HL-60/S4 treated with retinoic acid at 250 ng/mL for 4 days and 3 days (cell line): ENCODE results near the gene PPP2R1B.
"Not testable (repeated sequence)": the region's sequence is repeated elsewhere in the genome, so short reads cannot be mapped to it uniquely, and the experiment has no call there.

Experiments
- in situ Hi-C: fragments of 300-500 bp; cut with MboI; formaldehyde crosslinking; loops from 2 replicates; pipeline ENCODE4 v1.7.0; 2022; ENCODE audit warnings: low sequenced_read_pairs

PPP2R1B gene

GRCh38 chr11:111785076-111785475 is 18.9 kb upstream of the PPP2R1B start:
- in situ Hi-C loops: loop anchor here (25.0 kb wide), 1 partner anchor 198 kb away; no protein-coding TSS in a partner anchor

- in situ Hi-C loops: loop anchor here (25.0 kb wide), 1 partner anchor 197 kb away; no protein-coding TSS in a partner anchor
Observed at GRCh38 chr11:111784311-111784710, 18.1 kb upstream of the PPP2R1B start.

GRCh38 chr11:111782109-111782741 is 16.0 kb upstream of the PPP2R1B start:
- in situ Hi-C loops: loop anchor here (25.0 kb wide), 1 partner anchor 195 kb away; no protein-coding TSS in a partner anchor

GRCh38 chr11:111779118-111779517 is 12.9 kb upstream of the PPP2R1B start:
- in situ Hi-C loops: loop anchor here (25.0 kb wide), 1 partner anchor 192 kb away; no protein-coding TSS in a partner anchor

- in situ Hi-C loops: loop anchor here (25.0 kb wide), 1 partner anchor 191 kb away; no protein-coding TSS in a partner anchor
Observed at GRCh38 chr11:111778047-111778558, 11.9 kb upstream of the PPP2R1B start.

GRCh38 chr11:111777094-111778046 is 11.2 kb upstream of the PPP2R1B start:
- in situ Hi-C loops: loop anchor here (25.0 kb wide), 1 partner anchor 190 kb away; no protein-coding TSS in a partner anchor

- in situ Hi-C loops: loop anchor here (25.0 kb wide), 1 partner anchor 189 kb away; no protein-coding TSS in a partner anchor
Observed at GRCh38 chr11:111776398-111777093, 10.4 kb upstream of the PPP2R1B start.

GRCh38 chr11:111774955-111775710 is 8.9 kb upstream of the PPP2R1B start:
- in situ Hi-C loops: loop anchor here (25.0 kb wide), 1 partner anchor 188 kb away; no protein-coding TSS in a partner anchor

GRCh38 chr11:111772535-111772934 is 6.3 kb upstream of the PPP2R1B start:
- in situ Hi-C loops: no loop called here

GRCh38 chr11:111771205-111771604 is 5.0 kb upstream of the PPP2R1B start:
- in situ Hi-C loops: not testable (repeated sequence)

- in situ Hi-C loops: no loop called here
Observed at GRCh38 chr11:111770581-111771134, 4.5 kb upstream of the PPP2R1B start.

GRCh38 chr11:111766834-111767142 is 599 bp upstream of the PPP2R1B start:
- in situ Hi-C loops: no loop called here

- in situ Hi-C loops: no loop called here
Observed at GRCh38 chr11:111765320-111765983, 737 bp downstream of the PPP2R1B start.

GRCh38 chr11:111764621-111765020 is 1.6 kb downstream of the PPP2R1B start:
- in situ Hi-C loops: no loop called here

GRCh38 chr11:111762981-111763643 is 3.1 kb downstream of the PPP2R1B start:
- in situ Hi-C loops: no loop called here

GRCh38 chr11:111762526-111762925 is 3.7 kb downstream of the PPP2R1B start:
- in situ Hi-C loops: no loop called here

- in situ Hi-C loops: no loop called here
Observed at GRCh38 chr11:111761036-111761435, 5.2 kb downstream of the PPP2R1B start.

GRCh38 chr11:111759778-111760407 is 6.3 kb downstream of the PPP2R1B start:
- in situ Hi-C loops: no loop called here
